Gastrocnemius medialis (tissue), 4 donors: ENCODE data around the gene MEX3C. TPM values are rescaled to one million over a fixed set of nuclear protein-coding genes. Genes with fewer than 3 reads are reported as not detected.
A peak's percentile ranks its signal among the peaks of the same experiment; 100 is the strongest.

ENCODE experiments used
- ATAC-seq, 2 donors: fragments of 150-250 bp; one replicate each; pipeline ENCODE4 v1.9.1; 2016
- DNase-seq, 2 donors: peaks; one replicate each; pipeline ENCODE4 v3.0.0-alpha.2; 2019
- H3K27ac ChIP-seq, 4 donors: fragments of 200-600 bp; sonication (generic); 1 replicate in 1 of 4; 2 replicates in 3 of 4; pipeline ENCODE4 v1.5.1; 2016 to 2018; ENCODE audit warnings: mild to moderate bottlenecking in 2 of 4, moderate library complexity in 1 of 4
- H3K27me3 ChIP-seq, 3 donors: fragments of 200-600 bp; sonication (generic) in 2 of 3; 1 replicate in 1 of 3; 2 replicates in 2 of 3; pipeline versions ENCODE4 v1.5.1 to v1.6.0; 2016 to 2019; ENCODE audit warnings: mild to moderate bottlenecking in 1 of 3, moderate library complexity in 1 of 3
- H3K36me3 ChIP-seq, 2 donors: fragments of 200-600 bp; sonication (generic) in 1 of 2; one replicate each; pipeline ENCODE4 v1.5.1; 2017 to 2018
- H3K4me1 ChIP-seq, 2 donors: fragments of 200-600 bp; sonication (generic) in 1 of 2; one replicate each; pipeline ENCODE4 v1.5.1; 2016 to 2017; ENCODE audit warnings: mild to moderate bottlenecking in 2 of 2
- H3K4me3 ChIP-seq, 4 donors: fragments of 200-600 bp; sonication (generic) in 3 of 4; 1 replicate in 1 of 4; 2 replicates in 3 of 4; pipeline ENCODE4 v1.5.1; 2016 to 2019; ENCODE audit warnings: mild to moderate bottlenecking in 2 of 4
- H3K9me3 ChIP-seq, 3 donors: fragments of 200-600 bp; sonication (generic) in 2 of 3; 1 replicate in 1 of 3; 2 replicates in 2 of 3; pipeline ENCODE4 v1.5.1; 2016 to 2019
- CTCF ChIP-seq, 5 experiments: fragments of 450-650 bp in 3 of 5; fragments of 200-600 bp in 2 of 5; sonication (generic) in 2 of 5; IDR thresholded peaks in 4 of 5; conservative IDR thresholded peaks in 1 of 5; 1 replicate in 4 of 5; 2 replicates in 1 of 5; pipeline ENCODE4 v1.5.1; 2016 to 2019; ENCODE audit warnings: antibody characterized with exemption in 5 of 5, mild to moderate bottlenecking in 3 of 5, moderate library complexity in 3 of 5
- POLR2A ChIP-seq, 2 donors: fragments of 450-650 bp; IDR thresholded peaks; one replicate each; pipeline ENCODE4 v1.6.1; 2017; ENCODE audit warnings: antibody characterized with exemption in 2 of 2, mild to moderate bottlenecking in 2 of 2, moderate library complexity in 2 of 2
- in situ Hi-C, 4 donors: fragments of 200-750 bp; cut with MboI; loops; one replicate each; pipeline versions ENCODE4 v1.15.0 to v1.8.0; 2017; ENCODE audit warnings: low sequenced_read_pairs in 4 of 4
- intact Hi-C: fragments of 100-400 bp; cut with DNase I; formaldehyde crosslinking; loops from one replicate; pipeline ENCODE4 v1.15.1; 2023; ENCODE audit warnings: low total_unique reads
- total RNA-seq, 4 donors: library from RNA; depleted of rRNA; stranded (reverse); fragments of >200 nt; gene quantifications; one replicate each; pipeline versions ENCODE4 v1.1.0 to v1.2.3, GENCODE V29; 2016

MEX3C gene
- total RNA-seq: 10 to 100 TPM in 3 of 4 donors, 1 to 10 TPM in 1; 8.8 to 14.9 (median 12.4) TPM

GRCh38 chr18:51197661-51198424 is at the start of gene MEX3C:
Gene MEX3C, minus strand, starts transcription at chr18:51197681. Its CDS starts 361 bp downstream, at chr18:51197320.
- TF ChIP-seq POLR2A (IDR thresholded peaks at IDR 0.05) (peak in 1 of 2 donors; percentile 70), CTCF (IDR thresholded peaks at IDR 0.05 in 4 of 5, conservative IDR thresholded peaks at IDR 0.05 in 1 of 5) (peak in 3 of 5 experiments; percentile 15 to 48 (median 43))
- H3K27me3 ChIP-seq: no peaks in the 10 kb centered on the region
- intact Hi-C loops: loop anchor here (1.0 to 10.0 kb wide), 7 partner anchors 126 to 1711 kb away; partner anchors contain the start of genes C18orf32, CXXC1, ELAC1 and MBD1
- no peaks in the 10 kb centered on the region for H3K9me3 ChIP-seq
- ATAC-seq (peak; percentile 85), DNase-seq (peak; percentile 99)
- peak within 1 kb of the TSS; percentile 94 to 98 (median 95) for H3K27ac ChIP-seq
- H3K36me3 ChIP-seq: no peaks in the 10 kb centered on the region
- peaks cover 26 to 27% of the 10 kb centered on the region in 2 donors for H3K4me1 ChIP-seq
- in situ Hi-C loops: loop anchor here in 3 of 4 donors (25.0 kb wide), 3 partner anchors 161 to 911 kb away; partner anchors contain the start of genes CXXC1 (in 1 of the 3), ELAC1 (in 1 of the 3), MBD1 (in 1 of the 3) and SMAD4 (in 1 of the 3)
- peak within 1 kb of the TSS; percentile 80 to 94 (median 89) for H3K4me3 ChIP-seq

GRCh38 chr18:51241226-51241625 is 43.7 kb upstream of the MEX3C start:
- in situ Hi-C loops (no loop called here), intact Hi-C loops (no loop called here)
- H3K27ac ChIP-seq: no peak overlapping the region
- no peak overlapping the region for H3K4me3 ChIP-seq
- no peaks in the 10 kb centered on the region for H3K36me3 ChIP-seq
- ATAC-seq (no peak), DNase-seq (no peak)
- no peak for TF ChIP-seq POLR2A (IDR thresholded peaks at IDR 0.05)
- TF ChIP-seq CTCF (IDR thresholded peaks at IDR 0.05 in 4 of 5, conservative IDR thresholded peaks at IDR 0.05 in 1 of 5): no peak
- no peaks in the 10 kb centered on the region for H3K4me1 ChIP-seq
- H3K9me3 ChIP-seq: no peaks in the 10 kb centered on the region
- H3K27me3 ChIP-seq: no peaks in the 10 kb centered on the region

DNA sequence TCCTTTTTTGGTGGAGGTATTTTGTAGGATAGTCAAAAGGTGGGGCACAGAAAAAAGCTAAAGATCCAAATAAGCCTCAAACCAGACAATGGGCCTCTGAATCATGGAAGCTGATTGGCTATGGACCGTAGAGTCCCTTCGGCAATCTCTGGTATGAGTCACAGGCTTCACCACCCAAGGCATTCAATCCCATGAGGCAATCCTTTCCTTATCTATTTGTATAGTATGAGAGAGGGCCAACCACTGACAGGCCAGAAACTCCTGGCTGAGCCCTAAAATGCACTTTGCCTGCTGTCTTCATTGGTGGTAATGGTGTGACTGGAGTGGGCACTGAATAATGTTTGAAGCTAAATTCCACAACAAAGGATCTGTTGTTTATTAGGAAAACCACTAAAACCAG is 38.7 kb upstream of the MEX3C start:
- TF ChIP-seq POLR2A (IDR thresholded peaks at IDR 0.05) (no peak), CTCF (IDR thresholded peaks at IDR 0.05 in 4 of 5, conservative IDR thresholded peaks at IDR 0.05 in 1 of 5) (no peak)
- ATAC-seq (no peak), DNase-seq (no peak)
- Histone ChIP-seq H3K36me3 (no peaks in the 10 kb centered on the region), H3K9me3 (no peaks in the 10 kb centered on the region), H3K4me1 (no peaks in the 10 kb centered on the region), H3K27ac (no peak overlapping the region), H3K27me3 (no peaks in the 10 kb centered on the region), H3K4me3 (no peak overlapping the region)
- intact Hi-C loops: no loop called here
- in situ Hi-C loops: no loop called here

DNA sequence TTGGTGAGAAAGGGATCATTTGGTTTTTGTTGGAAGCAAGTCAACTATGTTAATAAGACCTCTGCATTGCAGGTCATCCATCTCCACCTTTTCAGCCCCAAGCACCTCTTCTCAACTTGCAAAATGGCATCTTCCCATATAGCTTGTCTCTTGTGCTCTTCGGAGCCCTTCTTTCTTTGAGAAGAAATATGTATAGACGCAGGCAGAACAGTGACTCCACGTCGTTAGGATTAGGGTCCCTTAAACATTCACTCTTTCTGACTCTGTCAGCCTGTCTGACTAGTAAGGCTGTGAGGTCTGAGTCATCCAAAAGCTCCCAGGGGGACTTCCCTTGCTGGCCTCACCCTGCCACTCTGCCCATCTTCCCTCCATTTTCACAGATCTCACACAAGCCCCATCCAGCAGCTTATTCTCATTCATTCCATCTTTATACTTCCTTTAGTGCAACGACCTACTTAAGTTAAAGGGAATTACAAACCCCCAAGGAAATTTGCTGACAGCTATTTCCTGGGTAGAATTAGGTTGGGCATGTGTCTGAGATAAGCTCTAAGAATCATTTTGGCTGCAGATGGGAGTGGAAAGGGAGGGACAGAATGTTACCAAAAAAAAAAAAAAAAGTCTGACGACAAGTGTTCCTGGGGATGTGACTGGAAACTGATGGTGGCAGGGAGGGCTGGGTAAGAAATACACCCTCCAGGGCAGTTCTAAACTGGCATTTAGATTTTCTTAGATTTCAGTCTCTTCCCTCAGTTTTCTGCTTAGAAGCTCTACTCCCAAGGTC is 37.7 kb upstream of the MEX3C start:
- TF ChIP-seq POLR2A (IDR thresholded peaks at IDR 0.05): no peak
- TF ChIP-seq CTCF (IDR thresholded peaks at IDR 0.05 in 4 of 5, conservative IDR thresholded peaks at IDR 0.05 in 1 of 5): no peak
- Histone ChIP-seq H3K4me3 (no peak overlapping the region), H3K36me3 (no peaks in the 10 kb centered on the region), H3K27ac (no peak overlapping the region), H3K4me1 (no peaks in the 10 kb centered on the region), H3K9me3 (no peaks in the 10 kb centered on the region), H3K27me3 (no peaks in the 10 kb centered on the region)
- ATAC-seq (no peak), DNase-seq (no peak)
- intact Hi-C loops (no loop called here), in situ Hi-C loops (no loop called here)
